HEK293 (cell line): ENCODE results near the gene IL17C.

Source experiments
- CTCF ChIA-PET: fragments of 350-600 bp; formaldehyde crosslinking; extraction: SDS; loops from one replicate; lab custom pipeline; 2021; ENCODE audit warnings: antibody characterized with exemption; lab: Yijun Ruan, JAX
- POLR2A ChIA-PET: fragments of 300-600 bp; formaldehyde crosslinking; extraction: SDS; loops from one replicate; lab custom pipeline; 2020; ENCODE audit warnings: antibody characterized with exemption, inconsistent platforms; lab: Yijun Ruan, JAX
- H3K27ac ChIP-seq: fragments of 200-500 bp; sonication (Bioruptor generic); 2 replicates; pipeline ENCODE4 v1.5.1; 2014; ENCODE audit warnings: low read depth, low read length, control low read depth, inconsistent platforms; ENCODE audit errors: extremely low read depth
- H3K36me3 ChIP-seq, 2 experiments: fragments of 200-500 bp in 1 of 2; sonication (Bioruptor generic) in 1 of 2; 1 replicate in 1 of 2; 2 replicates in 1 of 2; pipeline ENCODE4 v1.5.1; 2014 to 2017; ENCODE audit warnings: inconsistent platforms in 2 of 2, low read length in 2 of 2; ENCODE audit not compliant: control insufficient read depth in 2 of 2, insufficient read depth in 1 of 2
- H3K4me1 ChIP-seq: fragments of 200-500 bp; sonication (Bioruptor generic); 2 replicates; pipeline ENCODE4 v1.5.1; 2014; ENCODE audit warnings: mild to moderate bottlenecking, low read length, inconsistent platforms; ENCODE audit not compliant: control insufficient read depth, insufficient read depth
- H3K4me3 ChIP-seq: 2 replicates; pipeline ENCODE4 v1.5.1; 2011; ENCODE audit warnings: low read depth, mild to moderate bottlenecking, control low read depth, low read length, moderate library complexity
- H3K9me3 ChIP-seq: fragments of 200-500 bp; sonication (Bioruptor generic); 2 replicates; pipeline ENCODE4 v1.5.1; 2014; ENCODE audit warnings: low read depth, low read length, inconsistent platforms; ENCODE audit not compliant: control insufficient read depth, insufficient read depth
- EGR2 ChIP-seq: fragments of 450-650 bp; formaldehyde crosslinking; IDR thresholded peaks from 2 replicates; pipeline ENCODE4 v1.5.1; 2016; ENCODE audit warnings: low read depth, missing biosample characterization, missing genetic modification characterization
- KLF1 ChIP-seq: fragments of 450-650 bp; formaldehyde crosslinking; IDR thresholded peaks from 2 replicates; pipeline ENCODE4 v1.5.1; 2016; ENCODE audit warnings: missing biosample characterization, missing genetic modification characterization
- KLF10 ChIP-seq: fragments of 450-650 bp; IDR thresholded peaks from 2 replicates; pipeline ENCODE4 v1.5.1; 2018; ENCODE audit warnings: missing biosample characterization, mild to moderate bottlenecking, missing genetic modification characterization
- KLF16 ChIP-seq: fragments of 450-650 bp; formaldehyde crosslinking; IDR thresholded peaks from 2 replicates; pipeline ENCODE4 v1.5.1; 2017; ENCODE audit warnings: missing biosample characterization, missing genetic modification characterization
- KLF9 ChIP-seq: fragments of 450-650 bp; formaldehyde crosslinking; IDR thresholded peaks from 2 replicates; pipeline ENCODE4 v1.5.1; 2016; ENCODE audit warnings: missing biosample characterization, missing genetic modification characterization, low read depth
- RBAK ChIP-seq: fragments of 450-650 bp; formaldehyde crosslinking; IDR thresholded peaks from 2 replicates; pipeline ENCODE4 v1.5.1; 2016; ENCODE audit warnings: missing biosample characterization, missing genetic modification characterization
- SCRT2 ChIP-seq: fragments of 450-650 bp; formaldehyde crosslinking; IDR thresholded peaks from 2 replicates; pipeline ENCODE4 v1.5.1; 2016; ENCODE audit warnings: missing biosample characterization, missing genetic modification characterization
- ZBTB17 ChIP-seq: fragments of 450-650 bp; formaldehyde crosslinking; IDR thresholded peaks from 2 replicates; pipeline ENCODE4 v1.5.1; 2016; ENCODE audit warnings: missing biosample characterization, missing genetic modification characterization
- ZBTB20 ChIP-seq: fragments of 450-650 bp; formaldehyde crosslinking; IDR thresholded peaks from 2 replicates; pipeline ENCODE4 v1.5.1; 2016; ENCODE audit warnings: missing biosample characterization, missing genetic modification characterization
- ZBTB8A ChIP-seq: fragments of 450-650 bp; formaldehyde crosslinking; IDR thresholded peaks from 2 replicates; pipeline ENCODE4 v1.5.1; 2016; ENCODE audit warnings: missing biosample characterization, missing genetic modification characterization
- ZEB2 ChIP-seq: fragments of 450-650 bp; formaldehyde crosslinking; IDR thresholded peaks from 2 replicates; pipeline ENCODE4 v1.5.1; 2016; ENCODE audit warnings: missing biosample characterization, missing genetic modification characterization
- ZFP3 ChIP-seq: fragments of 450-650 bp; formaldehyde crosslinking; IDR thresholded peaks from 2 replicates; pipeline ENCODE4 v1.5.1; 2016; ENCODE audit warnings: low read depth, missing biosample characterization, missing genetic modification characterization
- ZIC2 ChIP-seq: fragments of 450-650 bp; formaldehyde crosslinking; IDR thresholded peaks from 2 replicates; pipeline ENCODE4 v1.5.1; 2016; ENCODE audit warnings: missing biosample characterization, missing genetic modification characterization
- ZNF211 ChIP-seq: fragments of 450-650 bp; formaldehyde crosslinking; IDR thresholded peaks from 2 replicates; pipeline ENCODE4 v1.5.1; 2016; ENCODE audit warnings: low read depth, missing biosample characterization, missing genetic modification characterization
- ZNF248 ChIP-seq: fragments of 450-650 bp; formaldehyde crosslinking; IDR thresholded peaks from 2 replicates; pipeline ENCODE4 v1.5.1; 2017; ENCODE audit warnings: missing biosample characterization, missing genetic modification characterization
- ZNF302 ChIP-seq: fragments of 450-650 bp; formaldehyde crosslinking; IDR thresholded peaks from 2 replicates; pipeline ENCODE4 v1.5.1; 2016; ENCODE audit warnings: missing biosample characterization, missing genetic modification characterization, low read depth
- ZNF416 ChIP-seq: fragments of 450-650 bp; formaldehyde crosslinking; IDR thresholded peaks from 2 replicates; pipeline ENCODE4 v1.5.1; 2016; ENCODE audit warnings: missing biosample characterization, missing genetic modification characterization
- ZNF596 ChIP-seq: fragments of 450-650 bp; IDR thresholded peaks from 2 replicates; pipeline ENCODE4 v1.5.0; 2018; ENCODE audit warnings: missing biosample characterization, mild to moderate bottlenecking, missing genetic modification characterization, moderate library complexity
- ZNF777 ChIP-seq: fragments of 450-650 bp; formaldehyde crosslinking; IDR thresholded peaks from 2 replicates; pipeline ENCODE4 v1.5.1; 2017; ENCODE audit warnings: missing biosample characterization, missing genetic modification characterization, borderline replicate concordance
- ZSCAN16 ChIP-seq: fragments of 450-650 bp; formaldehyde crosslinking; IDR thresholded peaks from 2 replicates; pipeline ENCODE4 v1.5.1; 2016; ENCODE audit warnings: missing biosample characterization, missing genetic modification characterization
- ZSCAN30 ChIP-seq: fragments of 450-650 bp; IDR thresholded peaks from 2 replicates; pipeline ENCODE4 v1.5.1; 2018; ENCODE audit warnings: missing biosample characterization, mild to moderate bottlenecking, missing genetic modification characterization, moderate library complexity
- TF ChIP-seq, protein P1 (sequence below): fragments of 450-650 bp; formaldehyde crosslinking; IDR thresholded peaks from 2 replicates; pipeline ENCODE4 v1.5.1; 2016; ENCODE audit warnings: missing biosample characterization, missing genetic modification characterization
- TF ChIP-seq, protein P2 (sequence below): fragments of 450-650 bp; formaldehyde crosslinking; IDR thresholded peaks from 2 replicates; pipeline ENCODE4 v1.5.1; 2016; ENCODE audit warnings: missing biosample characterization, missing genetic modification characterization, borderline replicate concordance
- TF ChIP-seq, protein P3 (sequence below): fragments of 450-650 bp; formaldehyde crosslinking; IDR thresholded peaks from 2 replicates; pipeline ENCODE4 v1.5.1; 2017; ENCODE audit warnings: missing biosample characterization, missing genetic modification characterization
- TF ChIP-seq, protein P4 (sequence below): fragments of 450-650 bp; formaldehyde crosslinking; IDR thresholded peaks from 2 replicates; pipeline ENCODE4 v1.5.1; 2016; ENCODE audit warnings: missing biosample characterization, missing genetic modification characterization
- TF ChIP-seq, protein P5 (sequence below): fragments of 450-650 bp; formaldehyde crosslinking; IDR thresholded peaks from 2 replicates; pipeline ENCODE4 v1.5.1; 2016; ENCODE audit warnings: missing biosample characterization, missing genetic modification characterization
- TF ChIP-seq, protein P6 (sequence below): fragments of 450-650 bp; formaldehyde crosslinking; optimal IDR thresholded peaks from 2 replicates; pipeline ENCODE3; 2016; ENCODE audit warnings: missing biosample characterization, mild to moderate bottlenecking, missing genetic modification characterization

IL17C gene

DNA sequence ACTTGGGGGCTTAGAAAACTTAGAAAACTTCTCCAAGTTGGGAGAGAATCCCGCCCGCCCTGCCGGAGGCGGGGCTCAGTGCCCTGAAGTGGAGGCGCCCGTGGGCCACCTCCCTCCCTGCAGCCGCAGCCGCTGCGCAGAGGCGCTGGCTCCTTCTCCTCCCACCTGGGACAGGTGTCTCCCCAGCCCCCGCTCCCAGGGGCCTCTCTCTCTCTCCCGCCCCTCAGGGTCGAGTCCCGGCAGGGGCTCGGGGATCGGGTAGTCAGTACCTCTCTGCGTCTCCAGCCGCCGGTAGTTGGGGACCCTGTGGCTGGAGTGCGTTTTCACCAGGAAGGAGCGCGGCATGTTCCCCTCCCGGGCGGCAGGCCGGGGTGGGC, 47.7 kb downstream of the IL17C start (continued):
- TF ChIP-seq, protein P1, sequence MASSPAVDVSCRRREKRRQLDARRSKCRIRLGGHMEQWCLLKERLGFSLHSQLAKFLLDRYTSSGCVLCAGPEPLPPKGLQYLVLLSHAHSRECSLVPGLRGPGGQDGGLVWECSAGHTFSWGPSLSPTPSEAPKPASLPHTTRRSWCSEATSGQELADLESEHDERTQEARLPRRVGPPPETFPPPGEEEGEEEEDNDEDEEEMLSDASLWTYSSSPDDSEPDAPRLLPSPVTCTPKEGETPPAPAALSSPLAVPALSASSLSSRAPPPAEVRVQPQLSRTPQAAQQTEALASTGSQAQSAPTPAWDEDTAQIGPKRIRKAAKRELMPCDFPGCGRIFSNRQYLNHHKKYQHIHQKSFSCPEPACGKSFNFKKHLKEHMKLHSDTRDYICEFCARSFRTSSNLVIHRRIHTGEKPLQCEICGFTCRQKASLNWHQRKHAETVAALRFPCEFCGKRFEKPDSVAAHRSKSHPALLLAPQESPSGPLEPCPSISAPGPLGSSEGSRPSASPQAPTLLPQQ (tag by site-specific recombination) = 0 out of 2 replicates have a peak, but pooled peaks have one; percentile 14
- TF ChIP-seq ZNF302 (tag by site-specific recombination) (no peak), ZNF596 (no peak), ZSCAN16 (no peak), ZNF777 (tag by site-specific recombination) (no peak), ZBTB8A (peak; percentile 78), ZFP3 (tag by site-specific recombination) (no peak), ZIC2 (tag by site-specific recombination) (peak; percentile 56; the same call in 1 of the 2 replicates), KLF16 (tag by site-specific recombination) (0 out of 2 replicates have a peak, but pooled peaks have one; percentile 6), ZBTB17 (tag by site-specific recombination) (no peak), ZNF248 (tag by site-specific recombination) (no peak)
- TF ChIP-seq, protein P2, sequence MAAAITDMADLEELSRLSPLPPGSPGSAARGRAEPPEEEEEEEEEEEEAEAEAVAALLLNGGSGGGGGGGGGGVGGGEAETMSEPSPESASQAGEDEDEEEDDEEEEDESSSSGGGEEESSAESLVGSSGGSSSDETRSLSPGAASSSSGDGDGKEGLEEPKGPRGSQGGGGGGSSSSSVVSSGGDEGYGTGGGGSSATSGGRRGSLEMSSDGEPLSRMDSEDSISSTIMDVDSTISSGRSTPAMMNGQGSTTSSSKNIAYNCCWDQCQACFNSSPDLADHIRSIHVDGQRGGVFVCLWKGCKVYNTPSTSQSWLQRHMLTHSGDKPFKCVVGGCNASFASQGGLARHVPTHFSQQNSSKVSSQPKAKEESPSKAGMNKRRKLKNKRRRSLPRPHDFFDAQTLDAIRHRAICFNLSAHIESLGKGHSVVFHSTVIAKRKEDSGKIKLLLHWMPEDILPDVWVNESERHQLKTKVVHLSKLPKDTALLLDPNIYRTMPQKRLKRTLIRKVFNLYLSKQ (tag by site-specific recombination) = no peak
- TF ChIP-seq, protein P3, sequence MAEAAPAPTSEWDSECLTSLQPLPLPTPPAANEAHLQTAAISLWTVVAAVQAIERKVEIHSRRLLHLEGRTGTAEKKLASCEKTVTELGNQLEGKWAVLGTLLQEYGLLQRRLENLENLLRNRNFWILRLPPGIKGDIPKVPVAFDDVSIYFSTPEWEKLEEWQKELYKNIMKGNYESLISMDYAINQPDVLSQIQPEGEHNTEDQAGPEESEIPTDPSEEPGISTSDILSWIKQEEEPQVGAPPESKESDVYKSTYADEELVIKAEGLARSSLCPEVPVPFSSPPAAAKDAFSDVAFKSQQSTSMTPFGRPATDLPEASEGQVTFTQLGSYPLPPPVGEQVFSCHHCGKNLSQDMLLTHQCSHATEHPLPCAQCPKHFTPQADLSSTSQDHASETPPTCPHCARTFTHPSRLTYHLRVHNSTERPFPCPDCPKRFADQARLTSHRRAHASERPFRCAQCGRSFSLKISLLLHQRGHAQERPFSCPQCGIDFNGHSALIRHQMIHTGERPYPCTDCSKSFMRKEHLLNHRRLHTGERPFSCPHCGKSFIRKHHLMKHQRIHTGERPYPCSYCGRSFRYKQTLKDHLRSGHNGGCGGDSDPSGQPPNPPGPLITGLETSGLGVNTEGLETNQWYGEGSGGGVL (tag by site-specific recombination) = peak; percentile 67
- TF ChIP-seq, protein P4, sequence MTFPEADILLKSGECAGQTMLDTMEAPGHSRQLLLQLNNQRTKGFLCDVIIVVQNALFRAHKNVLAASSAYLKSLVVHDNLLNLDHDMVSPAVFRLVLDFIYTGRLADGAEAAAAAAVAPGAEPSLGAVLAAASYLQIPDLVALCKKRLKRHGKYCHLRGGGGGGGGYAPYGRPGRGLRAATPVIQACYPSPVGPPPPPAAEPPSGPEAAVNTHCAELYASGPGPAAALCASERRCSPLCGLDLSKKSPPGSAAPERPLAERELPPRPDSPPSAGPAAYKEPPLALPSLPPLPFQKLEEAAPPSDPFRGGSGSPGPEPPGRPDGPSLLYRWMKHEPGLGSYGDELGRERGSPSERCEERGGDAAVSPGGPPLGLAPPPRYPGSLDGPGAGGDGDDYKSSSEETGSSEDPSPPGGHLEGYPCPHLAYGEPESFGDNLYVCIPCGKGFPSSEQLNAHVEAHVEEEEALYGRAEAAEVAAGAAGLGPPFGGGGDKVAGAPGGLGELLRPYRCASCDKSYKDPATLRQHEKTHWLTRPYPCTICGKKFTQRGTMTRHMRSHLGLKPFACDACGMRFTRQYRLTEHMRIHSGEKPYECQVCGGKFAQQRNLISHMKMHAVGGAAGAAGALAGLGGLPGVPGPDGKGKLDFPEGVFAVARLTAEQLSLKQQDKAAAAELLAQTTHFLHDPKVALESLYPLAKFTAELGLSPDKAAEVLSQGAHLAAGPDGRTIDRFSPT = no peak

DNA sequence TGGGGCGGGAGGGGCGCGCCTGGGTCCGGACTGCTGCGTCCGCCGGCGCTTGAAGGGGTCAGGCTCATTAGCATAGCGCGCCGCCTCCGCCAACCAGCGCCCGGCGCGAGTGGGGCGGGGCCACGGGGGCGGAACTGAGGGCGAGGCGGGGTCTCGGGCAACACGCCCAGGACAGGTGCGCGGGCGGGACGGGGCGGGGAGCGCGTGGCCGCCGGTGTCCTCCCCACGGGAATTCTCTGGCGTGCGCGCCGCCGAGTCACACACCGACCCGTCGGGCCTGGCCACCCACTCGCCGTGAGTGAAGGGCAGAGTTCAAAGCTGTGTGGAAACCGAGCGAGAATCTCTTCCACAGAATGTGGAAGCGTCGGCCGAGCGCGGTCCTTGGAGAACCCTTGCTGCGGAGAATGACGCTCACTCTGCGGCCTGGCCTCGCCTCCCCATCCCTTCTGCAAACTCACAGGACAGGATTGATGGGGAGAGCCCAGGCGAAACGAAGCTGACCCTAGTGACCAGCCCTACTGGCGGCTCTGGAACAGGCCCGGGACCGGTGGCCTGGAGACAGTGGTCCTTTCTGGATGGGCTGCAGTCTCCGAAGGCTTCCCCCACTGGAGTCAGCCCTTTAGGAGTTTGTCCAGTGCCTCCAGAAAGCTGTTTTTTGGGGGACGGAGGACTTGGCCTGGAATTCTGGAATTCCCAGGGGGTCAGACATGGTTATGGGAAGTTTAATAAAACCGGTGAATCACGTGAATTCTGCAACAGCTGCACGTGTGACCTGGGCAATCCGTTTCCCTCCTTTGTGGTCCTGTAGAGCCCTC, 48.3 kb downstream of the IL17C start, which contains the start of gene SNAI3:
Gene SNAI3, minus strand, starts transcription at position 69 of the 815 bp plus-strand sequence. CDS start 101 bp downstream, outside the sequence.
- CTCF ChIA-PET = interaction anchor here (0.7 to 1.5 kb wide), 4 partner anchors 13 to 51 kb away, joined by 3 to 9 read pairs (median 4); no protein-coding TSS in a partner anchor
- no peak within 1 kb of the TSS; the same call in 1 of the 2 replicates for H3K27ac ChIP-seq
- POLR2A ChIA-PET = interaction anchor here (0.6 kb wide), 1 partner anchor 931 kb away, joined by 3 read pairs; no protein-coding TSS in a partner anchor
- TF ChIP-seq RBAK (tag by site-specific recombination) (no peak), ZNF777 (tag by site-specific recombination) (peak; percentile 55; the same call in 1 of the 2 replicates), ZNF211 (no peak), ZSCAN30 (tag by site-specific recombination) (0 out of 2 replicates have a peak, but pooled peaks have one; percentile 27), EGR2 (tag by site-specific recombination) (peak; percentile 65), ZEB2 (tag by site-specific recombination) (peak; percentile 53; the same call in 1 of the 2 replicates), KLF9 (peak; percentile 75), KLF10 (tag by site-specific recombination) (peak; percentile 76; the same call in 1 of the 2 replicates), SCRT2 (no peak), ZBTB20 (tag by site-specific recombination) (peak; percentile 9; the same call in 1 of the 2 replicates), KLF1 (peak; percentile 91), ZNF416 (no peak)
- TF ChIP-seq, protein P5, sequence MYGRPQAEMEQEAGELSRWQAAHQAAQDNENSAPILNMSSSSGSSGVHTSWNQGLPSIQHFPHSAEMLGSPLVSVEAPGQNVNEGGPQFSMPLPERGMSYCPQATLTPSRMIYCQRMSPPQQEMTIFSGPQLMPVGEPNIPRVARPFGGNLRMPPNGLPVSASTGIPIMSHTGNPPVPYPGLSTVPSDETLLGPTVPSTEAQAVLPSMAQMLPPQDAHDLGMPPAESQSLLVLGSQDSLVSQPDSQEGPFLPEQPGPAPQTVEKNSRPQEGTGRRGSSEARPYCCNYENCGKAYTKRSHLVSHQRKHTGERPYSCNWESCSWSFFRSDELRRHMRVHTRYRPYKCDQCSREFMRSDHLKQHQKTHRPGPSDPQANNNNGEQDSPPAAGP (tag by site-specific recombination) = peak; percentile 57
- TF ChIP-seq, protein P6, sequence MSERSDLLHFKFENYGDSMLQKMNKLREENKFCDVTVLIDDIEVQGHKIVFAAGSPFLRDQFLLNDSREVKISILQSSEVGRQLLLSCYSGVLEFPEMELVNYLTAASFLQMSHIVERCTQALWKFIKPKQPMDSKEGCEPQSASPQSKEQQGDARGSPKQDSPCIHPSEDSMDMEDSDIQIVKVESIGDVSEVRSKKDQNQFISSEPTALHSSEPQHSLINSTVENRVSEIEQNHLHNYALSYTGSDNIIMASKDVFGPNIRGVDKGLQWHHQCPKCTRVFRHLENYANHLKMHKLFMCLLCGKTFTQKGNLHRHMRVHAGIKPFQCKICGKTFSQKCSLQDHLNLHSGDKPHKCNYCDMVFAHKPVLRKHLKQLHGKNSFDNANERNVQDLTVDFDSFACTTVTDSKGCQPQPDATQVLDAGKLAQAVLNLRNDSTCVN (tag by site-specific recombination) = peak; percentile 87

More for the DNA sequence above, 48.3 kb downstream of the IL17C start, which contains the start of gene SNAI3:
- Histone ChIP-seq H3K36me3 (no peaks in the 10 kb centered on the region), H3K9me3 (no peaks in the 10 kb centered on the region), H3K4me3 (peak within 1 kb of the TSS; percentile 43), H3K4me1 (peaks cover 9% of the 10 kb centered on the region; the same call in 1 of the 2 replicates)
